HS-27A (cell line): ENCODE data around the gene CLASP1.
"Not testable (repeated sequence)": the region's sequence is repeated elsewhere in the genome, so short reads cannot be mapped to it uniquely, and the experiment has no call there.

ENCODE experiments used
- DNase-seq: peaks from one replicate; pipeline ENCODE4 v3.0.0-alpha.2; 2012; ENCODE audit warnings: low read depth, missing footprints

Gene CLASP1

GRCh38 chr2:121316986-121317385 lies 332.3 kb downstream of the CLASP1 start:
- DNase-seq: no peak

- not testable (repeated sequence) for DNase-seq
Measured at GRCh38 chr2:121313701-121314100, 335.6 kb downstream of the CLASP1 start.

GRCh38 chr2:121309801-121310200 lies 339.5 kb downstream of the CLASP1 start:
- DNase-seq: no peak

GRCh38 chr2:121309323-121309722 lies 339.9 kb downstream of the CLASP1 start:
- DNase-seq: no peak

GRCh38 chr2:121307048-121307447 lies 342.2 kb downstream of the CLASP1 start:
- DNase-seq: no peak

- no peak for DNase-seq
Measured at GRCh38 chr2:121304941-121305340, 344.3 kb downstream of the CLASP1 start.

- DNase-seq: no peak
Measured at GRCh38 chr2:121303531-121304263, 345.6 kb downstream of the CLASP1 start.

- DNase-seq: not testable (repeated sequence)
Measured at GRCh38 chr2:121301190-121301589, 348.1 kb downstream of the CLASP1 start.

- no peak for DNase-seq
Measured at GRCh38 chr2:121298476-121298875, 350.8 kb downstream of the CLASP1 start.

- DNase-seq: not testable (repeated sequence)
Measured at GRCh38 chr2:121297866-121298265, 351.4 kb downstream of the CLASP1 start.

GRCh38 chr2:121297217-121297830 lies 351.9 kb downstream of the CLASP1 start:
- no peak for DNase-seq

GRCh38 chr2:121295911-121296650 lies 353.2 kb downstream of the CLASP1 start:
- no peak for DNase-seq

GRCh38 chr2:121294881-121295840 lies 354.1 kb downstream of the CLASP1 start:
- no peak for DNase-seq

- DNase-seq: no peak
Measured at GRCh38 chr2:121293450-121294325, 355.6 kb downstream of the CLASP1 start.

GRCh38 chr2:121291251-121291580 lies 358.0 kb downstream of the CLASP1 start:
- no peak for DNase-seq

GRCh38 chr2:121289271-121289670 lies 360.0 kb downstream of the CLASP1 start:
- DNase-seq: no peak

- no peak for DNase-seq
Measured at GRCh38 chr2:121288454-121289231, 360.6 kb downstream of the CLASP1 start.

GRCh38 chr2:121287956-121288355 lies 361.3 kb downstream of the CLASP1 start:
- no peak for DNase-seq
